Measurements from ENCODE around the gene PLCB1.
A peak's percentile ranks its signal among the peaks of the same experiment; 100 is the strongest.
"Not testable (repeated sequence)": the region's sequence is repeated elsewhere in the genome, so short reads cannot be mapped to it uniquely, and the experiment has no call there.

PLCB1 gene

GRCh38 chr20:8155812-8156211 is 23.7 kb downstream of the PLCB1 start:
- no peak for TF ChIP-seq CTCF (IDR thresholded peaks at IDR 0.05)
- intact Hi-C loops (cut with DNase I; ENCODE audit: low total_unique reads) = no loop called here
- Histone ChIP-seq H3K27me3 (no peaks in the 10 kb centered on the region), H3K4me3 (no peak overlapping the region), H3K9me3 (no peaks in the 10 kb centered on the region), H3K4me1 (peaks cover 0 to 45% (median 14%) of the 10 kb centered on the region in 4 donors), H3K36me3 (no peaks in the 10 kb centered on the region), H3K27ac (peak overlapping the region in 1 of 2 donors; percentile 20)
- no peak for DNase-seq

- intact Hi-C loops (cut with DNase I; ENCODE audit: low total_unique reads) = no loop called here
- Histone ChIP-seq H3K27ac (peak overlapping the region in 1 of 2 donors; percentile 20), H3K4me1 (peaks cover 0 to 39% (median 11%) of the 10 kb centered on the region in 4 donors), H3K36me3 (no peaks in the 10 kb centered on the region), H3K27me3 (no peaks in the 10 kb centered on the region), H3K9me3 (no peaks in the 10 kb centered on the region), H3K4me3 (no peak overlapping the region)
- DNase-seq = no peak
- no peak for TF ChIP-seq CTCF (IDR thresholded peaks at IDR 0.05)
Observed at GRCh38 chr20:8156235-8157079, 24.4 kb downstream of the PLCB1 start.

- not testable (repeated sequence) for H3K27me3 ChIP-seq, DNase-seq, H3K9me3 ChIP-seq, H3K4me3 ChIP-seq, H3K36me3 ChIP-seq, H3K27ac ChIP-seq
- intact Hi-C loops (cut with DNase I; ENCODE audit: low total_unique reads) = loop anchor here (1.0 kb wide), 1 partner anchor 46 kb away; no protein-coding TSS in a partner anchor
- H3K4me1 ChIP-seq = peaks cover 0 to 15% (median 6%) of the 10 kb centered on the region in 4 donors
Observed at GRCh38 chr20:8159217-8159616, 27.2 kb downstream of the PLCB1 start.

- no peaks in the 10 kb centered on the region for H3K9me3 ChIP-seq
- H3K4me3 ChIP-seq = no peak overlapping the region
- peaks cover 0 to 4% (median 2%) of the 10 kb centered on the region in 4 donors for H3K4me1 ChIP-seq
- H3K27ac ChIP-seq = no peak overlapping the region
- no peak for DNase-seq
- H3K27me3 ChIP-seq = no peaks in the 10 kb centered on the region
- TF ChIP-seq CTCF (IDR thresholded peaks at IDR 0.05) = no peak
- H3K36me3 ChIP-seq = no peaks in the 10 kb centered on the region
- intact Hi-C loops (cut with DNase I; ENCODE audit: low total_unique reads) = no loop called here
Observed at GRCh38 chr20:8161264-8162071, 29.4 kb downstream of the PLCB1 start.

GRCh38 chr20:8162610-8163009 is 30.5 kb downstream of the PLCB1 start:
- intact Hi-C loops (cut with DNase I; ENCODE audit: low total_unique reads) = no loop called here
- no peak for DNase-seq
- Histone ChIP-seq H3K27me3 (no peaks in the 10 kb centered on the region), H3K9me3 (no peaks in the 10 kb centered on the region), H3K4me1 (peaks cover 0 to 4% (median 0%) of the 10 kb centered on the region in 4 donors), H3K4me3 (no peak overlapping the region), H3K27ac (no peak overlapping the region), H3K36me3 (no peaks in the 10 kb centered on the region)
- TF ChIP-seq CTCF (IDR thresholded peaks at IDR 0.05) = no peak

GRCh38 chr20:8163543-8163942 is 31.5 kb downstream of the PLCB1 start:
- Histone ChIP-seq H3K9me3 (no peaks in the 10 kb centered on the region), H3K4me3 (no peak overlapping the region), H3K36me3 (no peaks in the 10 kb centered on the region), H3K27me3 (no peaks in the 10 kb centered on the region), H3K27ac (no peak overlapping the region), H3K4me1 (peaks cover 0 to 4% (median 0%) of the 10 kb centered on the region in 4 donors)
- intact Hi-C loops (cut with DNase I; ENCODE audit: low total_unique reads) = no loop called here
- no peak for TF ChIP-seq CTCF (IDR thresholded peaks at IDR 0.05)
- DNase-seq = no peak
